ENCODE measurements around the gene MAPK7.

DNA sequence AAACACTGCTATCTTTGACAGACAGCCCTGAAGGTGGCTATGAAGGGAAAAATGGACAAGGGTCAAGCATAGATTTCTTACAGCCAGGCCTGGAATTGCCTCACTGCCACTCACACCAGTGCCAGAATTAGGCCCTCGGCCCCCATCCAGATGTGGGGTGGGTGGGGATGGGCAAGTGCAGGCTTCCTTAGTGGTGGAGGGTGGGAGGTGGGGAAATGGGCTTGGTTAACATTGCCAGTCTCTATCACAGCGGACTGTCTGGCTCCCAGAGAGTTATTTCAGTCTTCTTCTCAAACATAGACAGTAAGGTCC, 40.6 kb upstream of the MAPK7 start:
- TF ChIP-seq, protein P1, sequence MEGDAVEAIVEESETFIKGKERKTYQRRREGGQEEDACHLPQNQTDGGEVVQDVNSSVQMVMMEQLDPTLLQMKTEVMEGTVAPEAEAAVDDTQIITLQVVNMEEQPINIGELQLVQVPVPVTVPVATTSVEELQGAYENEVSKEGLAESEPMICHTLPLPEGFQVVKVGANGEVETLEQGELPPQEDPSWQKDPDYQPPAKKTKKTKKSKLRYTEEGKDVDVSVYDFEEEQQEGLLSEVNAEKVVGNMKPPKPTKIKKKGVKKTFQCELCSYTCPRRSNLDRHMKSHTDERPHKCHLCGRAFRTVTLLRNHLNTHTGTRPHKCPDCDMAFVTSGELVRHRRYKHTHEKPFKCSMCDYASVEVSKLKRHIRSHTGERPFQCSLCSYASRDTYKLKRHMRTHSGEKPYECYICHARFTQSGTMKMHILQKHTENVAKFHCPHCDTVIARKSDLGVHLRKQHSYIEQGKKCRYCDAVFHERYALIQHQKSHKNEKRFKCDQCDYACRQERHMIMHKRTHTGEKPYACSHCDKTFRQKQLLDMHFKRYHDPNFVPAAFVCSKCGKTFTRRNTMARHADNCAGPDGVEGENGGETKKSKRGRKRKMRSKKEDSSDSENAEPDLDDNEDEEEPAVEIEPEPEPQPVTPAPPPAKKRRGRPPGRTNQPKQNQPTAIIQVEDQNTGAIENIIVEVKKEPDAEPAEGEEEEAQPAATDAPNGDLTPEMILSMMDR (conservative IDR thresholded peaks at IDR 0.05; ENCODE audit: low read depth, low read length), result no peak
- TF ChIP-seq EZH2 (IDR thresholded peaks at IDR 0.05; ENCODE audit: borderline replicate concordance, low read depth, low read length, poor library complexity, severe bottlenecking), result no peak
